HG03342 (cell line): Measurements from ENCODE around the gene STKLD1.
"Not testable (repeated sequence)": the region's sequence is repeated elsewhere in the genome, so short reads cannot be mapped to it uniquely, and the experiment has no call there.

ENCODE experiments used
- ATAC-seq: cut with Tn5 transposase; IDR thresholded peaks from one replicate; pipeline ENCODE4 v1.9.1; 2021; ENCODE audit warnings: mild to moderate bottlenecking, moderate library complexity; ENCODE audit not compliant: unreplicated experiment

Gene STKLD1

GRCh38 chr9:133360400-133361393 is 15.5 kb upstream of the STKLD1 start:
- no peak for ATAC-seq

- ATAC-seq: no peak
These were observed 14.6 kb upstream of the STKLD1 start for GRCh38 chr9:133361507-133362092.

GRCh38 chr9:133362359-133363044 is 13.7 kb upstream of the STKLD1 start:
- ATAC-seq: no peak

GRCh38 chr9:133366435-133366834 is 9.7 kb upstream of the STKLD1 start:
- ATAC-seq: no peak

- no peak for ATAC-seq
These were observed 8.9 kb upstream of the STKLD1 start for GRCh38 chr9:133367221-133367620.

- ATAC-seq: no peak
These were observed 8.4 kb upstream of the STKLD1 start for GRCh38 chr9:133367778-133368177.

GRCh38 chr9:133368249-133368881 is 7.8 kb upstream of the STKLD1 start:
- ATAC-seq: no peak

GRCh38 chr9:133369422-133369821 is 6.7 kb upstream of the STKLD1 start:
- no peak for ATAC-seq

GRCh38 chr9:133369933-133370332 is 6.2 kb upstream of the STKLD1 start:
- ATAC-seq: no peak

- ATAC-seq: no peak
These were observed 5.5 kb upstream of the STKLD1 start for GRCh38 chr9:133370685-133371084.

GRCh38 chr9:133371261-133371711 is 4.9 kb upstream of the STKLD1 start:
- ATAC-seq: no peak

GRCh38 chr9:133372144-133372543 is 4.0 kb upstream of the STKLD1 start:
- ATAC-seq: no peak

- no peak for ATAC-seq
These were observed 1.5 kb upstream of the STKLD1 start for GRCh38 chr9:133374612-133375115.

- peak; percentile 18 for ATAC-seq
These were observed 946 bp upstream of the STKLD1 start for GRCh38 chr9:133375116-133375723.

- ATAC-seq: not testable (repeated sequence)
These were observed 1.1 kb downstream of the STKLD1 start for GRCh38 chr9:133377280-133377679.

GRCh38 chr9:133377721-133378216 is 1.6 kb downstream of the STKLD1 start:
- no peak for ATAC-seq

- no peak for ATAC-seq
These were observed 2.3 kb downstream of the STKLD1 start for GRCh38 chr9:133378408-133378962.

GRCh38 chr9:133379153-133380086 is 3.3 kb downstream of the STKLD1 start:
- ATAC-seq: no peak

- ATAC-seq: no peak
These were observed 4.6 kb downstream of the STKLD1 start for GRCh38 chr9:133380734-133381133.
